NCI-H2196 (cell line): ENCODE results near the gene TYRP1.
A peak's percentile ranks its signal among the peaks of the same experiment; 100 is the strongest.

Experiments
- DNase-seq: peaks from one replicate; lab custom pipeline; 2025; ENCODE audit not compliant: unreplicated experiment; lab: John Stamatoyannopoulos, UW

The TYRP1 gene

GRCh38 chr9:12696931-12697622 lies 3.9 kb downstream of the TYRP1 start:
- DNase-seq = no peak

DNA sequence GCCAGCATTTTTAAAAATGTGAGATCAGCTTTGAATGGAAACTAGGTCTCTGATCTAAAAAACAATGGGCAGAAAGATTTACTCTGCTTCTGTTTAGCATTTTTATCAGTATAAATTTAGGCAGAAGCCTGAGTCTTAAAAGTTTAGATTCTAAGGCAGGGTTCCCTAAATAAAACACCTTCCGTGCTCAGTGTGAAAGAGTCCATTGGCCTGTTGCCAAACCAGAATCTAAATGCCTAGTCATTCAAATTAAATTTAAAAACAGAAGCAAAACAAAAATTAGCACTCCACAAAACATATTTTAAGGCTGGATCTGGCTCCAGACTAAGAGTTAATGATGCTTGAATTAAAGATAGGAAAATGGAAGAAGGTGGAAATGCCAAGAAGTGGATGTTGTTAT lies 4.5 kb downstream of the TYRP1 start:
- peak; percentile 17 for DNase-seq

- no peak for DNase-seq
Measured at GRCh38 chr9:12698266-12698665, 5.1 kb downstream of the TYRP1 start.

GRCh38 chr9:12698986-12699385 lies 5.8 kb downstream of the TYRP1 start:
- DNase-seq = no peak

DNA sequence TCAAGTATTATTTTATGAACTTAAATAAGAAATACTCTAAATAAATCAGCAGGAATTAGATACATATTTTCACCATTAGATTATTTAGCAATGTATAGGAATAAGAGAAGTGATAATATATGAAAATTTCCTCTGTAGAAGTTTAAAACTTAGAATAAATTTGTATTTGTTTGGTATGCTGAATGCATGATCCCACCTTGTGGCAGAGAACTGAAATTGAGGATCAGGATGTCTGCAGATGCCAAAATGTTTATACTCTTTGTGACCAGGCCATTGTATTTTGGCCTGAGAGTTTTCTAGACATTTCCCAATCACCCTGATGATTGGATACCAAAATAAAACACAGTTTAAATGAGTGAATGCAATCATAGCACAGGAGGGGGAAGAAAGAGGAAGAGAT lies 6.3 kb downstream of the TYRP1 start:
- no peak for DNase-seq

DNA sequence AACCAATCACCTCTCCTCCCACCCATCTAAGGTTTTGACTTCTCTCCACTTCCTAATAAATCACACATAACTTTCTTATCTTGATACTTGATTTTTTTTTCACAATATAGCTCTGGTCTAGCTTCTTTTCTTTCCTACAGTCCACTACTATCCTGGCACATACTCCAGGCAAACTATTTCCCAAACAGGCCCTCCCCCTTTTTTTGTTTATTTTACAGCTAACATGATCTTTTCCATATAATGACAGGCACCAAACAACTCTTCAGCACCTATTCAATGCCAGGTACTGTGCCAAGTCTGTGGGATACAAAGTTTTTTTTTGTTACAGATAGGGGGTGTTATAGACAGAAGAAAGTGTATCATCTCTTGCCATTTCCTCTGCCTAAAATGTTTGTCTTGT lies 7.9 kb downstream of the TYRP1 start:
- no peak for DNase-seq

DNA sequence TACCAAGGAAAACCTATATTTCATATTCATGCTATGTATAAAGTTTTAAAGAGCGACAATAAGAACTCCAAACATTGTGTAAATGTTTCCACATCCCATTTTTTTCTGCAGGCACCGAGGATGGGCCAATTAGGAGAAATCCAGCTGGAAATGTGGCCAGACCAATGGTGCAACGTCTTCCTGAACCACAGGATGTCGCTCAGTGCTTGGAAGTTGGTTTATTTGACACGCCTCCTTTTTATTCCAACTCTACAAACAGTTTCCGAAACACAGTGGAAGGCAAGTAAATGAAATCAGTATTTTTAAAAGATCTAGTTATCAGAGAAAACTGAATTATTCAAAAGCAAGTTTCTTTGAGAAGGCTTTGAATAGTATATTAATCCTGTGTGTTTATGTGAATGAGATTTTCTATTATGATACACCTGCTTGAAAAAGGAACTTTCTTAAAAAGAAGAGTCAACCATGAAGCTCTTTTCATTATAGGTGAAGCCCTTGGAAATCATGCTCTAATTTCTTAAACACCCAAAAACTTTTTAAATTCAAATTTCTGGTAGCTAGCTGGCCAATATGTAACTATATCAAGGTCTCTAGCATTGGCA lies 9.1 kb downstream of the TYRP1 start:
- peak; percentile 56 for DNase-seq

GRCh38 chr9:12703996-12704395 lies 10.8 kb downstream of the TYRP1 start:
- no peak for DNase-seq

DNA sequence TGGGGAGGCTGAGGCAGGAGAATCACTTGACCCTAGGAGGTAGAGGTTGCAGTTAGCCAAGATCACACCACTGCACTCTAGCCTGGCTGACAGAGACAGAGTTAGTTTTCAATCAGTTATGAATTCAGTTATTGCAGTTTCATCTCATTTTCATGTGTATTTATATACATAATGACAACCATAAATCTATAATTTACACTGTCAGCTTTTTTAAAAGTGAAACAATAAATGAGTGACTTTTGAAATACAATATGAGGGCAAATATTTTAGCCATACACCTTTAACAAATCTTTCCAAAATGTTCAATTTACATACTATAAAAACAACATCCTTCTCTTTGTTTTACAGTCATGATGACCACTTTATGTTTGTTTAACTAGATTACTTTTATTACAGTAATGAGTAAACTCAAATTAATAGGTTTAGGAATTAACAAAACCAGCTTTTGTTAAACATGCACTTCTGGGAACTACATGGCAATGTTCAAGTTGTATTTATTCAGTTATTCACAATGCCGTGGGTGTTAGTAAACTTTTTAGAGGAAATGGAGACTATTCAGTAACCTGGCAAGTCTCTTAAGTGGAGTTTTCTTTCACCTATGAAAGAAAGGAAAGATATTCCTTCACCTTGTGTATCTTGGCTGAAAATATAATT lies 12.7 kb downstream of the TYRP1 start:
- no peak for DNase-seq

GRCh38 chr9:12708562-12709298 lies 15.5 kb downstream of the TYRP1 start:
- DNase-seq = no peak

DNA sequence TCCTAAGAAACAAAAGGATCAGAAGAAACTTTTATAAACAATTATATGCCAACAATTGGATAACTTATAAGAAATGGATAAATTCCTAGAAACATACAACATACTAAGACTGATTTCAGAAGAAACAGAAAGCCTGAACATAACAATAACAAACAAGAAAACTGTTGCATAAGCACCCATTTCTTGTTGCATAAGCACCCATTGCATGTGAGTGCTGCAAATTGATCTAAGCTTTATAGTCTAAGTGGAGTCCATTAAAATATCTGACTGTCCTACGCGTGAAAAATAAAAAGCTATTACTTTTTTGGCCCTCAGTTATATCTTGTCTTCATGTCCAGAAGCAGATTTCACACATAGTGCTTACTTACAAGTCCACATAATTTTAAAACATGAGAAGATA lies 19.3 kb downstream of the TYRP1 start:
- no peak for DNase-seq

DNA sequence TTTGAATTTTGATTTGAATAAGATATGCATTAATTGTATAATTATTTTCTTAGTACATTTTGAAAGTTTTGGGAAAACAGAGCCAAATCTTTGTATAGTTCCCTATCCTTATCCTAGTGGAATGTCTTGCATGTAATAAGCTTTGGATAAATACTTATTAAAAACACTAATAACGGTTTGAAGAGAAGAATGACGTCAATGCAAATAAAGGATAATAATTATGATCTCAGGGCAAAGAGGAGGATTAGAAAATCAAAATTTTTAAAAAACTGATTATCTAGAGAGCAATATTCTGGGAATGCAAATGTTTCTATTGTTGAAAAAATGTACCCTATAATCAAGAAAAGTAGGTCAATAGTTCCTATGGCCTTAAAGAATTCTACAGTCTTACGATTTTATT lies 22.1 kb downstream of the TYRP1 start:
- no peak for DNase-seq

- peak; percentile 45 for DNase-seq
Measured at GRCh38 chr9:12716823-12717600, 23.8 kb downstream of the TYRP1 start.

DNA sequence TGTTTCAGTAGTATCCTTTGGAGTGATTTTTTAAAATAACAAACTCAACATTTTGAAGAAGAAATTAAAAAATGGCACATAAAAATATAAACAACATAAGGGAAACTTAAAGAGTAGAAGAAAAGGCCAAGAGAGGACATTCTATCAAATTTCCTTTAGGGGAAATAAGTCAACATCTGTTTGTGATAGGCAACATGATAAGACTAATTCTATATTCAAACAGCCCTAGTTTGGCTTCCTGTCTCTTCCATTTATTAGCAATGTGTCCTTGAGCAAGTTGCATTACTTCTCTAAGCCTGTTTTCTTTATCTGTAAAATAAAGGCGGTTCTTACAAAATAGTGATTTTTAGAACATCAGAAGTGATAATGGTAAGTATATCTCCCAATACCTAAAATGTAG lies 24.7 kb downstream of the TYRP1 start:
- DNase-seq = no peak

DNA sequence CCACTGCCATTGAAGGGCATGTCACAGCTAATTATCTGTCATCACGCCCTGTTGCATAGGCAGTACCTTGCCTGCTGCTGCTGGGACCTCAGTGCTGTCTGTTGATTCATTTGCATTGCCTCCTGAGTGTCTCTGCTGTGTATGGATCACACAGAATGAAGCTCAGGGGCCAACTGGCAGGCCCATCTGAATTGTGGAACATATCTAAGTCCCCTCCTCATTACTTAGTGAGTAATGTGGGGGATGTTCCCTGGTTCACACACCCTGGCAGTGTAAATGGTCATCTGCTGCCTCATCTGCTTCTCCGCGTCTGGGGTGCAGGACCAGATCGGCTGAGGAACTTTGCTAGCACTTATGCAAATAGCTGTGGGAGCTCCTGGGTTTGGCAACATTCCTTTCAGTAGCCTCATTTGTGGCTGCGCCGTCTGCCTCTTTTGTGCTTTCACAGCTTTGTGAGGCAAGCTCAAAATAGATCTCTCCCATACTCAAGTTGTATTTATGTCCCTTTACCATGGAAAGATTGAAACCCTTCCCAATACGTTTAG lies 25.4 kb downstream of the TYRP1 start:
- no peak for DNase-seq

- DNase-seq = peak; percentile 64
Measured at GRCh38 chr9:12719431-12719830, 26.2 kb downstream of the TYRP1 start.

GRCh38 chr9:12720551-12720950 lies 27.4 kb downstream of the TYRP1 start:
- no peak for DNase-seq

GRCh38 chr9:12722131-12722530 lies 28.9 kb downstream of the TYRP1 start:
- no peak for DNase-seq

DNA sequence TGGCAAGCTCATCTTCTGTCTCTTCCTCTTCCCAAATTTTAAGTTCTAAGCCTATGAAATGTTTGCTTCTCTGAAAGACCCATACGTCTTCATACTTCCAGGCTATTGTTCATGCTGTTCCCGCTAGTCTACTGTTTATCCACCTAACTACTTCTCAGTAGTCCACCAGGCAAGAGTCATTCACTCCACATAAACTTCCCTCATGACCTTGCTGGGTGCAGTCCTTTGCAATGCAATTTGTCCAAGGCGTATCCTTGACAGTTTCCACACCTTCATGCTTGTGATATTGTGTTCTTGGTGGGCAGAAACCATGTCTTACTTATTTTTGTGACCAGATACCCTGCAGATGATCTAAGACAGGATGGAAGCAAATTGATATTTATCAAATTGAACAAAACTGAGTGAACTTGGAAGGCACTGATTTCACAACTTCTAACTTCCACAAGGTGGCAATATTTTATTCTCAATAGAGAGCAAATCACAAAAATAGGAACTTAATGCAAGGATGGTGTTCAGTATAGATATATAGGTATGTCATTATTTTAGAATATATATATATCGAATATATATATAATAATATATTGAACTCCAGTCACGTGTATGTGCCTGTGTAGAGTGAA lies 30.3 kb downstream of the TYRP1 start:
- DNase-seq = peak; percentile 69

- no peak for DNase-seq
Measured at GRCh38 chr9:12726795-12727194, 33.6 kb downstream of the TYRP1 start.
